Right lobe of liver (tissue), 4 donors: ENCODE measurements around the gene WDFY3.

Source experiments
- CTCF ChIP-seq, 4 donors: fragments of 200-600 bp in 3 of 4; fragments of 450-650 bp in 1 of 4; IDR thresholded peaks; one replicate each; pipeline versions ENCODE4 v1.5.1 to v1.8.0; 2016 to 2022; ENCODE audit warnings: antibody characterized with exemption in 4 of 4, mild to moderate bottlenecking in 2 of 4
- POLR2A ChIP-seq: fragments of 450-650 bp; IDR thresholded peaks from one replicate; pipeline ENCODE4 v1.6.1; 2017; ENCODE audit warnings: antibody characterized with exemption, mild to moderate bottlenecking
- donor health status: DM: no; HTN: no; CAD: no.
- donor health status: DM: no; HTN: no; CAD: no.
- donor health status: DM: no; HTN: yes; CAD: no.

GRCh38 chr4:84699001-84699671 is 267.4 kb downstream of the WDFY3 start:
- TF ChIP-seq CTCF (IDR thresholded peaks at IDR 0.05), result no peak
- no peak for TF ChIP-seq POLR2A
